GM10266 (cell line): ENCODE results near the gene MIX23.

ENCODE experiments used
- DNase-seq: peaks from one replicate; pipeline ENCODE4 v3.0.0; 2012; ENCODE audit errors: extremely low spot score
- TF ChIP-seq, protein P1 (sequence below): IDR thresholded peaks from 2 replicates; pipeline ENCODE4 v1.5.1; 2012; ENCODE audit warnings: mild to moderate bottlenecking, low read depth; ENCODE audit not compliant: control insufficient read depth, insufficient read depth; ENCODE audit errors: missing control alignments

MIX23 gene

DNA sequence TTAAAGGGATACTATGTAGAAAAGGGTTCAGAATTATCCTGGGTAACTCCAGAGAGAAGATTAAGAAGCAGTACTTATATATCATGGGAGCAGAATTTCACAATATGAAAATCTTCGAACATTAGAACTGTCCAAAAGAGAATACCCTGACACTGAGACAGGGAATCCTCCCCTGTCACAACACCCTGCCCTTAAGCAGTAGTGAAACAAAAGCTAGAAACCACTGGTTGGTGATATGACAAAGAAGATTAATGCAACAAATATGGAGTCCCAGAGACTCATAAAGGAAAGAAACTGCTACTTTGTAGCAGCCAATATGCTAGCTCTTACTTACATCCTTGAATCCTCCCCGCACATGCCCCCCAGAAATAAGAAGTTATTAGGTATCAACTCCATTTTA lies 18.5 kb downstream of the MIX23 start:
- no peak for DNase-seq
- TF ChIP-seq, protein P1, sequence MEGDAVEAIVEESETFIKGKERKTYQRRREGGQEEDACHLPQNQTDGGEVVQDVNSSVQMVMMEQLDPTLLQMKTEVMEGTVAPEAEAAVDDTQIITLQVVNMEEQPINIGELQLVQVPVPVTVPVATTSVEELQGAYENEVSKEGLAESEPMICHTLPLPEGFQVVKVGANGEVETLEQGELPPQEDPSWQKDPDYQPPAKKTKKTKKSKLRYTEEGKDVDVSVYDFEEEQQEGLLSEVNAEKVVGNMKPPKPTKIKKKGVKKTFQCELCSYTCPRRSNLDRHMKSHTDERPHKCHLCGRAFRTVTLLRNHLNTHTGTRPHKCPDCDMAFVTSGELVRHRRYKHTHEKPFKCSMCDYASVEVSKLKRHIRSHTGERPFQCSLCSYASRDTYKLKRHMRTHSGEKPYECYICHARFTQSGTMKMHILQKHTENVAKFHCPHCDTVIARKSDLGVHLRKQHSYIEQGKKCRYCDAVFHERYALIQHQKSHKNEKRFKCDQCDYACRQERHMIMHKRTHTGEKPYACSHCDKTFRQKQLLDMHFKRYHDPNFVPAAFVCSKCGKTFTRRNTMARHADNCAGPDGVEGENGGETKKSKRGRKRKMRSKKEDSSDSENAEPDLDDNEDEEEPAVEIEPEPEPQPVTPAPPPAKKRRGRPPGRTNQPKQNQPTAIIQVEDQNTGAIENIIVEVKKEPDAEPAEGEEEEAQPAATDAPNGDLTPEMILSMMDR = no peak

DNA sequence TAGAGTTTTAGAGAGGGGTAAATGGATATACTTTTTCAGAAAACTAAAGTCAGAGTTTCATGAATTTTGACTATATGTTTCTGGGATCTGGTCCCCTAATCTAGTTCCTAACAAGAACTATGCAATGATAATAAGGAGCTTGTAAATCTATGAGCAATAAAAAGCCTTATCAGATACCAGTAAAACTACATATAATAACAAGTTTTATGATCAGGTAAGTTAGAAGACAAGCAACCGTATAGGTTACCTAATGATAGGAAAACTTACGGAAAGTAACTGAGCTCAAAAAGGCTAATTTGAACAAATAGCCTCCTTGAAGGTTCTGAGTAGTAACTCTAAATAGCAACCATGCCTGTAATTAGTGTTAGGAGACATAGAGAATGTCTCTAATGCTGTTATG lies 21.0 kb downstream of the MIX23 start:
- TF ChIP-seq, protein P1 = no peak
- DNase-seq = no peak

DNA sequence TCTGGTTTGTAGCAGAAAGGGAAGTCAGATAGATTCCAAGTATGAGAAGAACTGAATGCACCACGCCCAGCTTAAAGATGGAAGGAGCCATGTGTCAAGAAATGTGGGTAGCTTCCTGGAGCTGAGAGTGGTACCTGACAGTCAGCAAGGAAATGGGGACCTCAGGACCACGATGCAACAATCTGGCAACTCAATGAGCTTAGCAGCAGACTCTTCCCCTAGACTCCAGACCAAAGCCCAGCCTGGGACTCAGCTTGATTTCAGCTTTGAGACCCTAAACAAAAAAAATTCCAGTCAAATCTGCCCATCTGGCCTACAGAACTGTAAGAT lies 24.4 kb downstream of the MIX23 start:
- no peak for DNase-seq
- TF ChIP-seq, protein P1 = no peak

DNA sequence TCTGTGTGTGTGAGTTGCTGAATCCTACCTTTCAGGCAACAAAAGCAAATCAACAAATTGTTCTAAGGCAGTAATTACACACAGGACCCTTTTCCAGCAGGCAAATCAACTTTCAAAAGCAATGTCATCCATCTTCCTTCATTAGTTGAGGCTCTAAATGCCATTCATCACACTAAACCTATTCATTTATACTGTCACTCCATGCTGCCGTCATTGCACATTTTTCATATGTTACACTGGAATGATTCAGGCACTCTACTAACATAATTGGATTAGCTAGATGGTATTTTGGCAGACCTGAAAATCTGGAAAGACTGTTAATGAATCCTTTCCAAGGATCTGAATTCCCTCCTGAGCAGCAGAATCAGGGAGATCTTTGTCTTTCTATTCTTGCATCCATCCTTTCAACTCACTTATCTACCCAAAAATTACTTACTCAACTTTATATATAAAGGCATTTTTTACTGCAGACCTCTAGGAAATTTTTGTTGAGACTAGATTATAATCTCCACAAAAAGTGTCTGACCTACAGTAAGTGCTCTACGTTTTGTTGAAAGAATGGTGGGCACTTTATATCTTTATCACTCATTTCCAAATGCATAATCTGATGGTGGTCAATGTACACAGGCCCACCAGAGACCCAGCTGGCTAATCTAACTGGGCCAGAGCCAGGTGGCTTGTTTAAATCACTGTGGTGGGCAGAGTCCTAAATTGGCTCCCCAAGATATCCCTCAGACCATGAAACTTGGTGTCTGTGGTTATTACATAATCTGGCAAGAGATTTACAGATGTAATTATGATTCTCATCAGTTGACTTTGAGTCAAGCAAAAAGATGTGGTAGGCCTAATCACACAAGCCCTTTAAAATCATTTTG lies 25.0 kb downstream of the MIX23 start:
- TF ChIP-seq, protein P1 = no peak
- DNase-seq = no peak

DNA sequence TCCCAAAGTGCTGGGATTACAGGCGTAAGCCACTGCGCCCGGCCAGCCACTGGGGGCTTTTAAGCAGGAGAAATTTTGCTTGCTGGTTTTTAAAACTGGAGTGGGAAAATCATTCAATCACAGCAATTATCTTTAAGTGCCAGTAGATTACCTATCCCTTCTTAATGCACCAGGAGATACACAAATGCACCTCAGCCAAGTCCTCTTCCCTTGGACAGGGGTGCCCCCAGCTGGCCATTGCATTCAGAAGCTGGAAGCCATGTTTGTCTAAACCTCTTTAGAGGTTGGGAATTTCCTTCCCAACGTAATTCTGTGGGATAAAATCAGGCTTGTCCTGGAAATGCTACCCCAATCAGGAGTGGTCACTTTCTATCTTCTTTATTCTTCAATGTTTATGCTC lies 26.6 kb downstream of the MIX23 start:
- peak; percentile 45 for DNase-seq
- TF ChIP-seq, protein P1 = peak; percentile 72

DNA sequence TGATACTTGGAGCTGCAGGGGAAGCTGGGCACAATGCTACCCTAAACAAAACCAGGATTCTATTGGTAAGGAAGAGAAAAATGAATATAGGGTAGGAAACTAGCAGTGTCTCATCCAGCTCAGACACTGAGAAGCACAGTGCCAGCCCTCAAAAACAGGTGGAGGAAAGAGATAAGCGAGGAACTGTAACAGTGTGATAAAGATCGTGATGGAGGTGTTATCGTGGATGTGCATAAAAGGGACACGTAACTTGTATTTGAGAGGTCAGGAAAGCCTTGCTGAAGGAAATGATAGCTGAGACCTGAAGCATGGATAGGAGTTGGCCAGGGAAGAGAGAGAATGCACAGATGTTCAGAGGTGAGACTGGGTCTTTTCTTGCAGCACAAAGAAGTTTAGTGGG lies 27.4 kb downstream of the MIX23 start:
- TF ChIP-seq, protein P1 = no peak
- no peak for DNase-seq

DNA sequence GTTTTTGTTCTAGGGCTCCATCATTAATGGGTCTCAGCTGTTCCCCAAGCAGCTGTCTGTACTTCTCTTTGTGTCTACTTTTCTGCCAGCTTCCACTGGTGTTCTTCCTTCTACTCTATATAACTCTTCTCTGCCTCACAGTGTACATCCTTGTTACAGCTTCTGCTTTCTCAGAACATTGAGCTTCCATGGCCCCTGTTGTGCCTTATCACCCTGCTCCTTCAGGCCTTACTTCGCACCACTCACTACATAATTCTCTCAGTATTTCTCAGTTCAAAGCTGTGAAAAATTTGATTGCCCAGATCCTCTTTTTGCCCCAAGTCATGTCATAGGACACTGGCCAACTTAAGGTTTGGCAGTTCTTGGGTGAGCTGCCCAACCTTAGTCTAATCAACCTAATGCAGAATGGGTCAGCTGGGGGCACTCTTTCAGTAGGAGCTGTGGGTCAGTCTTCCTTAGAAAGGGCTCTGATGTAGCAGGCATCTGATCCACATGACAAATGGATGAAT lies 29.1 kb downstream of the MIX23 start:
- TF ChIP-seq, protein P1 = no peak

More for the DNA sequence above, 29.1 kb downstream of the MIX23 start:
- no peak for DNase-seq
